ENCODE data around the gene TMEM190.
"Not testable (repeated sequence)": the region's sequence is repeated elsewhere in the genome, so short reads cannot be mapped to it uniquely, and the experiment has no call there.

TMEM190 gene

DNA sequence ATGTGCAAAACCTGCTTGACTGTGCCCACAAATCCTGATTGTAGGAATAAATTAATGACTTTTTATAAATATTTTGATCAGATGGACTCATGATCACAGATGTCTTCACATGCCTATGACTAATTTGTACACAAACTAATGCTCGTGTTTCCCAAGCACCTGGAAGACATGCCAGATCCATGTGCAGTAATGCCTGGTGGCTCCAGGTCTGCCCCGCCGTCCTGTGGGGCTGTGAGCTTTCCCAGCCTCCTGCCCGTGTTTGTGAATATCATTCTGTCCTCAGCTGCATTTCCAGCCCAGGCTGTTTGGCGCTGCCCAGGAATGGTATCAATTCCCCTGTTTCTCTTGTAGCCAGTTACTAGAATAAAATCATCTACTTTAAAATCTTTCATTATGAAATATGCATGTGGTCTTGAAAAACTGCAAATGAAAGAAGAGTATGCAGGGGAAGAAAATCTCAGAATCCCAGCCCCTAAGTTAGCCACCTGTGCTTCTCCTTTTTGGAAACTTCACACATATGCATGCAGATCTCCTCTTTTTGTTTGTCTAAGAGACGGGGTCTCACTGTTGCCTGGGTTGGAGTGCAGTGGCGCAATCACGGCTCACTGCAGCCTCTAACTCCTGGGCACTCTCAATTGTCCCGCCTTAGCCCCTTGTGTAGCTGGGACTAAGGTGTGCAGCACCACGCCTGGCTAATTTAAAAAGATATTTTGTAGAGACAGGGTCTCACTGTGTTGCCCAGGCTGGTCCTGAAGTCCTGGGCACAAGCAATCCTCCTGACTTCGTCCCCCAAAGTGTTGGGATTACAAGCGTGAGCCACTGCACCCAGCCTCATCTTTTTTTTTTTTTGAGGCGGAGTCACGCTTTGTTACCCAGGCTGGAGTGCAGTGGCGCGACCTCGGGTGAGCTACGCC lies 15.3 kb downstream of the TMEM190 start:
- DNase-seq, result no peak

DNA sequence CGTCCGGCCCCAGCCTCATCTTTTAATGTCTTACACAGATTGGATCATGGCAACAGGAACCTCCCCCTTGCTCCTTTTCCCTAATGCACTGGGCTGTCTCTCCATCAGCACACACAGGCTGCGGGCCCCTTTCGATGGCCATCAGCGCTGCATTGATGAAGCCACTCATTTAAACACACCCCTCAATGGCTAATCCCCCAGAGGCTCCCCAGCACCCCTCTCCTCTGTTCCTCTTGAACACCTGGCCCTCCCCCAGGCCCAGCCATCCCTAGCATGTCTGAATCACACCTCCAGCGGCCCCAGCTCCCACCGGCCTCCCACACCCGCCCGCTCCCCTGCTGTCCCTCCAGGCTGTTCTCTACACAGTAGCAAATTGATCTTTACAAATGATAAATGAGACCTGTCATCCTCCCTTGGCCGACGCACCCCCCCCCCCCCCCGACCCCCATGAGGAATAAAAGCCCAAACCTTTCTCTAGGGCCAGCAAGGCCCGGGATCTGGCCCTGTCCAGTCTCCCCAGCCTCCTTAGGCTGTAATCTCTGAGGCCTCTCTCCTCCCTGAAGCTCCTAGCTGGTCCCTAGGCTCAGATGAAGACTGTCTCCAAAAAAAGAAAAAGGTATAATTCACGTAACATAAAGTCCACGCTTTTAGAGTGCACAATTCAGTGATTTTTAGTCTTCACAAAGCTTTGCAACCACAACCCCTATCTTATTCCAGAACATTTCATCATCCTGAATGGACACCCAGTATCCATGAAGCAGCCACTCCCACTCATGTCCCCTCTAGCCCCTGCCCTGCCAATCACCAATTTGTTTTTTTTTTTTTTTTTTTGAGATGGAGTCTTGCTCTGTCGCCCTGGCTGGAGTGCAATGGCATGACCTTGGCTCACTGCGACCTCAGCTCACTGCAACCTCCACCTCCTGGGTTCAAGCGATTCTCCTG lies 16.5 kb downstream of the TMEM190 start:
- no peak for DNase-seq

DNA sequence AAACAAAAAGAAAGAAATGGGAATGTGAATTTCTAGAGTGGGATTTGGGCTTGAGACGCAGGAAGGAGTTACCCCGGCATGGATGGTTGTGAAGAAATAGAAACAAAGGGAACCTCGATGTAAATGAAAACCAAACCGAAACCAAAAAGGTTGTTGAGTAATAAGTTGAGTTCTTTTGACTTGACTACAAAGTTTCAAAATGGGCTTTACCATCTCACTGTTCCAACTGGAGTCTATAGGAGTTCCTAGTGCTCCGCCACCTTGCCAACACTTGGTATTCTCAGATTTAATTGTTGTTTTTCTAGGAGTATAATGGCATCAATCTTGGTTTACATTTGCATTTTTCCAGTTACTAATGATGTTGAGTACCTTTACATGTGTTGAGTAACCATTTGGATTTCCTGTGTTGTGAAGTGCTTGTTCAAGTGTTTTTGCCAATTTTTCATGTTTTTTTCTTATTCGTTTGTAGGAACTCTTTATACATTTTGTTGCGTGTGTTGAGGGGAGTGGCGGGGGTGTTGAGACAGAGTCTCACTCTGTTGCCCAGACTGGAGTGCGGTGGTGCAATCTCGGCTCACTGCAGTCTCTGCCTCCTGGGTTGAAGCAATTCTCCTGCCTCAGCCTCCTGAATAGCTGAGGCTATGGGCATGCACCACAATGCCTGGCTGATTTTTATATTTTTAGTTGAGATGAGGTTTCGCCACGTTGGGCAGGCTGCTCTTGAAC lies 21.7 kb downstream of the TMEM190 start:
- DNase-seq, result no peak

- no peak for DNase-seq
Observed at GRCh38 chr19:55400281-55401087, 23.9 kb downstream of the TMEM190 start.

DNA sequence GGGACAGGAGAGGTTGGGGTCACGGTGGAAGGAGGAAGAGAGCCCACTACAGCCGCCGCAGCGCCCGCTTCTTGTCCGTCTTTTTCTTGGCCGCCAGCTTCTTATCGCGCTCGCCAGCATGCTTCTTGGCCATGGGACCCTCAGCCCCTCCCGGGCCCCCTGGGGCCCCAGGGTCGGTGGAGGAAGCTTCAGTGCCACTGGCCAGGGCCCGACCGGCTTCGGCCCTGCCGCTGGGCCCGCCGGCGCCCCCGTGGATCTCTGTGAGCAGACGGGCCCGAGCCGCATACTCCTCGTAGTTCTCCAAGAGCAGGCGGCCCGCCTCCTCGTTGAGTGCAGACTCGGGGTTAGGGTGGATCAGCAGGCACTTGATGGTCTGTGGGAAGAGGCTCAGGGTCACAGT lies 24.8 kb downstream of the TMEM190 start:
- not testable (repeated sequence) for DNase-seq

DNA sequence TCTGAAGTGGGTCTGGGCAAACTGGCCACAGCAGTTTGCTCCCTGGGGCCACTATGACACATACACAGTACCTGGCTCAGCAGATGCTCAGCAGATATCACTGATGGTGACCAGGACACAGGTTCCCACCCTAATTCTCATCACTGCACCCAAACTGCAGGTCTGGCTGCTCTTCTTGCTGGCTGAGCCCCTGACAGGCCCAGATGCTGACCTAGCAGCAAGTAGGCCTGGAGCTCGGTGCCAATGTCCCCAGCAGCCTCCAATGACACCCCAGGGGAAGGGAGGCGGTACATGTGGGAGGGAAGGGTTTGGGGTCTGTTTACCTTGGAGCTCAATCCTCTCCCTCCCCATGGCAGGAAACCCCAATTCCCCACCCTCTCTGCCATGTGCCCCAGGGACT lies 25.9 kb downstream of the TMEM190 start:
- DNase-seq, result no peak

- no peak for DNase-seq
Observed at GRCh38 chr19:55405638-55406037, 29.0 kb downstream of the TMEM190 start.

GRCh38 chr19:55406091-55406825 lies 29.6 kb downstream of the TMEM190 start:
- DNase-seq, result no peak

- no peak for DNase-seq
Observed at GRCh38 chr19:55406826-55407549, 30.4 kb downstream of the TMEM190 start.

- DNase-seq, result not testable (repeated sequence)
Observed at GRCh38 chr19:55407550-55407799, 30.8 kb downstream of the TMEM190 start, which contains the start of gene UBE2S. UBE2S (minus strand) TSS chr19:55407788; CDS start chr19:55407589, 199 bp downstream.

GRCh38 chr19:55407800-55408532 lies 31.3 kb downstream of the TMEM190 start:
- peak; percentile 100 for DNase-seq

GRCh38 chr19:55408533-55408872 lies 31.9 kb downstream of the TMEM190 start:
- no peak for DNase-seq

DNA sequence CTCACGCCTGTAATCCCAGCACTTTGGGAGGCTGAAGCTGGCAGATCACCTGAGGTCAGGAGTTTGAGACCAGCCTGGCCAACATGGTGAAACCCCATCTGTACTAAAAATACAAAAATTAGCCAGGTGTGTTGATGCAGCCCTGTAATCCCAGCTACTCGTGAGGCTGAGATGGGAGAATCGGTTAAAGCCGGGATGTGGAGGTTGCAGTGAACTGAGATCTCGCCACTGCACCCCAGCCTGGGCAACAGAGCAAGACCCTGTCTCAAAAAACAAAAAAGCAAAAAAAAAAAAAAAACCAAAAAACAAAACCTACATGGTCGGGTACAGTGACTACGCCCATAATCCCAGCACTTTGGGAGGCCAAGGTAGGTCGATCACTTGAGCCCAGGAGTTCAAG lies 32.6 kb downstream of the TMEM190 start:
- DNase-seq, result not testable (repeated sequence)

DNA sequence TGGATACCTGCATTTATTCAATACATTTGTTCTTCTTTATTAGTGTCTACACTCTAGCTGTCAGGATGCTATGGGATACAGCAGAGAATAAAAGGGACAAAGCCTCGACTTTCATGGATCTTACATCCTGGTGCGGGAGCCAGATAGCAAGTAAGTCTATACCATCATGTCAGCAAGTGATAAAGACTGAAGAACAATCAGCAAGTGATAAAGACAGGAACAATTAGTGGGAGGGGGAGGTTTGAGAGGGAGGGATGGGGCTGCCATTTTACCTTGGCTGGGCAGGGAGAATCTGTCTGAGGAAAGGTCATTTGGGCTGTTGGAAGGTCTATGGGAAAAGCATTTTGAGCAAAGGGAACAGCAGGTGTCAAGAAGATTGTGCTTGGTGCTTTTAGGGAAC lies 33.5 kb downstream of the TMEM190 start:
- DNase-seq, result no peak

DNA sequence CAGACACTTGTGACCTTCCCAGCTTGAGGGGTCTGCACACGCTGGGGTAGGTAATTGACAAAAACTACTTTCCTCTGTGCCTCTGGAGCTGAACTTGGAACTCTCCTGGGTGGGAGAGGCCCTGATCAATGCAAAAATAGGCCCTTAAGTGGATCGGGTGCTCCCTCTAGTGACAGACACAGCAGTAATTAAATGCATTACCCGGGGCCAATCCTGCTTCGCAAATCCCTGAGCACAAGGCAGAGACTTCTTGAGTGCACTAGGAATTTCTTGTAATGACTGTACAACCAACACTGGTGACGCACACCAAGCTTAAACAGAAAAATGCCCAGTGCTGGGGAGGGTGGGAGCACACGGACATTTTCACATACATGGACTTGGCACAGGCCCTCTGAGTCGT lies 41.6 kb downstream of the TMEM190 start:
- DNase-seq, result peak; percentile 77

DNA sequence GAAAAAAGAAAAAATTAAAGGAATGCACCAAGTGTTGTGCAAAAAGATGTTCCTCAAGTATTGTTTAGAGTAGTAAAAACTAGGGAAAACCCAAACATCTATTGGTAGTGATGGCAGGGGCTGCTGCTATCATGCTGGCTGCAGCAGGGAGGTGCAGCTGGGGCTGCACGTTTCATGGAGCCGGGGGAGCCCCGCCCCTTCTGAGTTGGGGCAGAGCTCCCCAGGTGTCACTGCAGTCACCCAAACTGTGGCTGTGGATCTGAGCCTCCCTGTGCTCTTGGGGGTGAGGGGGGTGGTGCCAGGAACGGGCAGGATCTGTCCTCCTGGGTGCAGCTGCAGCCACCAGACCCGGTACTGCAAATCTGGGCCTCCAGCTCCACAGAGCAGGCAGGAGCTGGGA lies 42.5 kb downstream of the TMEM190 start:
- DNase-seq, result no peak

- no peak for DNase-seq
Observed at GRCh38 chr19:55419624-55420236, 43.1 kb downstream of the TMEM190 start.

DNA sequence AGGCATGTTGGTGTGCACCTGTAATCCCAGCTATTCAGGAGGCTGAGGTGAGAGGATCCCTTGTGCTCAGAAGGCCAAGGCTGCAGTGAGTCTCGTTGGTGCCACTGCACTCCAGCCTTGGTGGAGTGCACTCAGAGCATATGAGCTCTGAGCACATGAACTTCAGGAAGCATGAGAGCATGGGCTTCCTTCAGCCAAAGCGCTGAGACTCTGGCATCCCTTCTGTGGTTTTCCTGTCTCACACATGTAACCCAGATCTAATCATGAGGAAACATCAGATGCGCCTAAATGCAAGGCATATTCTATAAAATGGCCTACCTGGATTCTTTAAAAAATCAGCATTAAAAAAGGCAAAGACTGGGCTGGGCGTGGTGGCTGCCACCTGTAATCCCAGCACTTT lies 44.7 kb downstream of the TMEM190 start:
- not testable (repeated sequence) for DNase-seq

GRCh38 chr19:55423225-55424005 lies 46.8 kb downstream of the TMEM190 start:
- DNase-seq, result peak; percentile 77
